ENCODE results near the gene MSH5.

Gene MSH5

DNA sequence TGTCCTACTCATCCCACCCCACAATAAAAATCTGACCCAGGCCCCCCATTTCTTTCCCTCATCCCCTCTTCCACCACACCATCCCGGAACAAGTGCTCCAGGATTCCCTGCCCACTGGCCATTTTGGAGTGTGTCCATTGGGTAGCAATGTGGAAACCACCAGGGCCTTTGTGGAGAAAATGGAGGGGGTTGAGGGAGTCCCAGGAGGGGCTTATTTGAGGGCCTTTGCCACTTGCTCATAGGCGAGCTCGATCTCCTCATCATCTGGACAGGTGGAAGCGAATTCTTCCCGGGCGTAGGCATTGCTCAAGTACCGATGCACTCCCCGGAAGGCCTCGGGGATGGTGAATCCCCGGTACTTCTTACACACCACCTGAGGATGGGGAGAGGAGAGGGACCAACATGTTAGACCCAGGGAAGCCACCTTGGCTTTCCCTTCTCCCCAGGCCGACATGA lies 9.1 kb upstream of the MSH5 start:
- no peak for DNase-seq

DNA sequence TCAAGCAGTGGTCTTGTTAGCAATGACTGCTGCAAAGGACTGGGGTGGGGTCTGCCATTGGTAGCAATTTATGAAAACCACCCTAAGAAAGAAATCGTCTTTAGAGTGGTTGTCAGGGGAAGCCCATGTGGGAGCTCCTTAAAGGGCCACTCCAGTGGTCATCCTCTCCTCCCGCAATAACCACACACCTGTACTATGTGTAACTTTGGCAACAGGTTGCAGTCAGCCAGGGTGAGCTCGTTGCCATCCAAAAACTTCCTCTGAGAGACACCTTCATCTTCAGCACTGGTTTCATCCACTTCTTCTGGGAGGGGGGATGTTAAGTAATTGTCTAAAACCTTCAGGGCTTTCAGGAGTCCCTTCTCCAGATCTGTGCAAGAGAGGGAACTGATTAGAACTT lies 7.8 kb upstream of the MSH5 start:
- DNase-seq, result no peak

DNA sequence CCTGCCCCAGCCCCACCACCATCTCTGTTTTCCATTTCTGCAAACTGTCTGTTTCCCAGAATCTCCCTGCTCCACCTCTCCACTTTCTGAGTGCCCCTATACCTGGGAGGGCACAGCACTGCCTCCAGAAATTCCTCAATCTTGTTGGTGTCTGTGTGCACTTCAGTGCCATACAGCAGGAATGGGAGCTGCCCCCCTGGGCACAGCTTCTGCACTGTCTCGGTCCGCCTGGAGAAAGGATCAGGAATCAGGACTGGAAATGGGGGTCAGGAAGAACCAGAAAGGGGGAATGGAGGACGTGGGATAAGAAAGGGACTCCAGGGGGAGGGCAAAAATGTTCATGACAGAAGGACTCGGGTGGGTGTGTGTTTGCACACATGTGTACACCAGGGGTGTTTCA lies 6.1 kb upstream of the MSH5 start:
- no peak for DNase-seq

DNA sequence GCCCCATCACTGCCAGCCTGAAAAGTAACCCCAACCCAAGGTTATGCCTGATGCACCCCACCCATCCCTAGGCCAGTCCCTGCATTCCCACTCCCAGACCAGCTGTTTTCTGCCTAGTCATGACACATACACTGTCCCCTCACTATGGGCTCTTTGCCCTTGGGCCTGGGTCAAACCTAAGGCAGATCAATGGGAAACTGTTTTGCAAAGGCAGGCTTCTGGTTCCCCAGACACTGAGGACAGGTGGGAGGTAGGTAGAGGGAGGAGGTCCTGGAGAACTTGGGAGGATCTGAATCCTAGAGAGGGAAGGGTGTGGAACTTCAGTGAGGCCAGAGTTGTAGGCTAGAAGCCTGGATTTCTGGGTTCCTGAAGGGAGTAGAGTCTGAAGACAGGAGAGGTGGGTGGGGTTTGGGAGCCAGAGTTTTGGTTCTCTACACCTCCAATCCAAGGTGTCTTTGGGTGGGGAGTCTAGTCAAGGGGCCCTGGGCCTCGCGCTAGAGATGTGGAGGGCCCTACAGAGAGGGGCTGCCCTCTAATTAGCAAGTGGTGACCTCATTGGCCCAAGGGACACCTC lies 5.5 kb upstream of the MSH5 start:
- no peak for DNase-seq

DNA sequence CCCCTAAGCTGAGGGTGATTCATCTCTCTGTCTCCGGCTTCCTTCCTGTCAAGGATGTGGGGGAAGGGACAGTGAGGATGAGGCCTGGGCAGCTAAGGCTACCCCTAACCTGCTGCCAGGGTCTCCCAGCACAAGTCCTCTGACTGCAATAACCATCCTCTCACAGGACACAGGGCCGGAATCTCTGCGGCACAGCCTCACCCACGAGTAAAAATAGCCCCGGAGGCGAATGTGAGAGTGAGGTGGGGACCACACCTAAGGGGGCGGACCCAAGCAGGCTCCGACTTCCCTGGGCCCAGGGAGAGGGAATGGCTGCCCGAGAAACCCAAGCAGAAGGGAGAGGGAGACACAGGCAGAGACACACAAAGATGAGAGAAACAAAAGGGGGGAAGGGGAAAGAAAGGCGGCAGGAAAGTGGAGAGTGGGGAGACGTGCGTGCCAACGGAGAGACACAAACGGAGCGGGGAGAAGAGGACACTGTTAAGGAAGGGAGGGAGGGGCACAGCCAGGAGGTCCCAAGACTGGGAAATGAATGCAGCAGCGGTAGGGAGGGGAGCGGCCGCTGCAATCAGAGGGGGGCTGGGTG lies 4.9 kb upstream of the MSH5 start:
- peak; percentile 75 for DNase-seq

DNA sequence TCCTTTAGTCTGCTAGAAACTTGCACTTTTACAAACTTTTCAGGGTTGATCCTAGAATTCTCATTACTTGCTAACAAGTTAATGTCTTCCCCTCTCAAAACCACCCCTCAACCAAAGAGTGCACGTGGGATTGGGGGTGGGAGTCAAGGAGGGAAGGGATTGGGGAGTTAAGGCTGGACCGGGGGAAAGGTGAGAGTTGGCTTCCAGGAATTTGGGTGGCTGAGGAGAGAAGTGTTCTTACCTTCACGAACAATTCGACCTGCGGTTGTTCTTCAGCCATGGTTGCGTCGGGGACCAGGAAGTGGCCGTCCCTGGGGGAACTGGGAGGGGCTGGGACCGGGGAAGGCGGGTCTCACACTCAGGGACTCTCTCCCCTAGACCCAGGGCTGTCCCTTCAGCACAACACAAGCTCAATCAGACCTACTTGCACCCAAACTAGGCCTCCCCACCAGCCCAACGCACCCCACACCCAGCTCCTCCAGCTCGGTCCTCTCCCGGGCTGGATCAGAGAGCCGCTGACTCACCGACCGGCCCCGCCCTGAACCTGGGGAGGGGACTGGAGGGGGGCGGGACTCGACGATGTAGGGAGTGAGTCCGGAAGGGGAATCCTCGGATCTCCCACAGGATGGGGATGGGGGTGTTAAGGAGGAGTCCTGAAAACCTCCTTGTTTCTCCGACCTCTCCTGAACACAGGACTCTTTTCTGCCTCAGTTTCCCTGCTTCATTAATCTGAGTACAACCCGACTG lies 3.6 kb upstream of the MSH5 start, which contains the start of gene CLIC1:
Gene CLIC1, minus strand, starts transcription at position 510 of the 747 bp plus-strand sequence. Its CDS starts 230 bp downstream, at position 280.
- DNase-seq, result peak; percentile 84

DNA sequence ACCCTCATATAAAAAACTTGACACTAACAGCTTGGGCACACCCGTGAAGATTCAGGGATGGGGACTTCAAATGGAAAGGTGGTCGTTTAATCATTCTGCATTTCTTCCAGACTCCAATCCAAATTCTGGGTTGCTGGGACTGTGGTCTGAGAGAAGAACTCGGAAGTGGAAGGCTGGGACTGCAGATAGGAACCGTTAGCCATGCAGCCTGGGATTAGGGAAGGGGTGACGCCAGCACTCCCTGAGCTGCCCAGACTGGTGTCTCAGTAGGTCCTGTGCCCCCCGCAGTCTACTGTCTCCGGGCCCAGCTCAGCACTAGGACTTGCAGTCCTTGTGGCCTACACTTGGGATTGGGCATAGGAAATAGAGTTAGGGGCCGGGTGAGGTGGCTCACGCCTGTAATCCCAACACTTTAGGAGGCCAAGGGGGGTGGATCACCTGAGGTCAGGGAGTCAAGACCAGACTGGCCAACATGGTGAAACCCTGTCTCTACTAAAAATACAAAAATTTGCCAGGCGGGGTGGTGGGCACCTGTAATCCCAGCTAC lies 3.0 kb upstream of the MSH5 start:
- DNase-seq, result no peak

DNA sequence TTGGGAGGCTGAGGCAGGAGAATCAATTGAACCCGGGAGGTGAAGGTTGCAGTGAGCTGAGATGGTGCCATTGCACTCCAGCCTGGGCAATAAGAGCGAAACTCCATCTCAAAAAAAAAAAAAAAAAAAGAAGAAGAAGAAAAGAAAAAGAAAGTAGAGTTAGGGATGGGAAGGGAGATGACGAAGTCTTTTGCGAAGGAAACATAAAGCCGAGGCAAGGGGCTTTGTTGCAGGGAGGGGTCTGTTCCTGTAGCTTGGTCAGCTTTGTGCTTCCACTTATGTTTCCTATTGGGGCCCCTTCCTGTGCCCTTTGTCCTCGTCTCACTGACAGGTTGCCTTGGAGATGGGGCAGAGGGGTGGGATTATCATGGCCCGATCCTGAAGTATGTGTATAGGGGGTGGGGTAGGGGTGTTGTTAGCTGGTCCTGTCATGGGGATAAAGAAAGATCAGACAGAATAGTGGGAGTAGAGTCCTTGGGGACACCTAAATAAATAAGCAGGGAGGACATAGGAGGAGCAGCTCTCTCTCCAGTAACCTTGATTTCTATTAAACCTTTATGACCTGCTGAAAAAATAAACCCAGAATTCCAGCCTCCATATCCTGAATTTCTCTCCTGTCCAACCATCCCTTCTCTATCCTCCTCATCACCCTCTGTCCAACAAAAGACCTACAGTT lies 2.4 kb upstream of the MSH5 start:
- no peak for DNase-seq

DNA sequence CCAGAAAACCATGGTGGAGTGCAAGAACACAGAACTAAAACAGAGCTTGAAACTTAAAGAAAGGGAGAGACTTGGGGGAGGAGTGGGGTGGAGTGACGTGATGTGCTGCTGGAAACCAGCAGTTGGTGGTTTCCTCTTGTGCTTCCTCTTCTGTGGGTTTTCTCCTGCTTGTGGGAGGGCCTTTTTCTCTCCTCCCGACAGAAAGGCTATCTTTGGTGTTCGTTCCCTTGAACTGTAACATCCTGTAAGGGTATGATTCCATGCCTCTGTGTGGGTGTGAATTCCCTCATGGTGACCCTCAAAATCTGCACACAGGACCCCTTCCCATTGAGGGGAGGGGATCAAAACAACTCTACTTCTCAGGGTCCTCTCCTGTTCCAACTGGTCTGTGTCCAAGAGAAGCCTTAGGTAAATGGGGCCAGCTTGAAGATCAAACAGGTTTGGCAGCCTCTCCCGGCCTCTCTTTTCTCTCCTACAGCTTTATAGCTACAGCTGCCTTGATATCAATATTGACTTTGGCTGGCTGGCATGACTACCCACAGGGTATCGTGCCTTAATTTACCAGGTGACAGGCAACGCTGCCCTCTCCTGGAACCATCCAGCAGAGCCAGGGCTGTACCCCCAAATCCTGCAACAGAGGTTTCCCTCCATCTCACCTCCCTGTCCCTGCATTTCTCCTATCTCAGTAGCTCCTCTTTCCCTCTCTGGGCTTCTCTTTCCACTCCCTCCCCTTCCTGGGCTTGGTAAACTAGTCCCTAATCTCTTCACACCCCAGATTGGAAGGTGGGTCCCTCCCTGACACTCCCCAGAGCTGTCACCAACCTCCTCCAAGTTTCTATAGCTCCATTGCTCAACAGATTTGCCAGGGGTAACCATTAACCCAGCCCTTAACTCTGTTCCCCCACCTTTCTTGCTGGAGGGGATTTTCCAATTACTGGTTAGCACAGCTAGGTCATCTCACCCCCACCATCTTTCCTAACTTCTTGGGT lies 1.5 kb upstream of the MSH5 start:
- DNase-seq, result peak; percentile 81

DNA sequence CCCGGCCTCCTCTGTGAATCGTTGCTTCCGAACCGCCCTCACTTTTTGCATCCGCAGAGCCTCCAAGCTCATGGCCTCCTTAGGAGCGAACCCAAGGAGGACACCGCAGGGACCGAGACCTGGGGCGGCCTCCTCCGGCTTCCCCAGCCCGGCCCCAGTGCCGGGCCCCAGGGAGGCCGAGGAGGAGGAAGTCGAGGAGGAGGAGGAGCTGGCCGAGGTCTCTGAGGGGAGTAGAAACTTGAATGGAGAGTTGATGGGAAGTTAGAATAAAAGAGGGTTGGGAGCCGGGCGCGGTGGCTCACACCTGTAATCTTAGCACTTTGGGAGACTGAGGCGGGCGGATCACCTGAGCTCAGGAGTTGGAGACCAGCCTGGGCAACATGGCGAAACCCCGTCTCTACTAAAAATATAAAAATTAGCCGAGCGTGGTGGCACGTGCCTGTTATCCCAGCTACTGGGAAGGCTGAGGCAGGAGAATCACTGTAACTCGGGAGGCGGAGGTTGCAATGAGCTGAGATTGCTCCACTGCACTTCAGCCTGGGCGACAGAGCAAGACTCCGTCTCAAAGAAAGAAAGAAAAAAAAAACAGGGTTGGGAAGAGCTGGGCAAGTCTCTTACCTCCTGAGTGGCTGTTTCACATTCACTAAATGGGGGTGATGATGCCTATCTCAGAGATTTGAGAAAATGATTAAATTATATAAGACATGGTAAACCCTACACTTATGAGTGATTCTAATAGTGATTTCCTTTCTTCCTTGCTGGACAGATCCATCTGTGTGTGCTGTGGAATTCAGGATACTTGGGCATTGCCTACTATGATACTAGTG lies 805 bp downstream of the MSH5 start:
- DNase-seq, result no peak

DNA sequence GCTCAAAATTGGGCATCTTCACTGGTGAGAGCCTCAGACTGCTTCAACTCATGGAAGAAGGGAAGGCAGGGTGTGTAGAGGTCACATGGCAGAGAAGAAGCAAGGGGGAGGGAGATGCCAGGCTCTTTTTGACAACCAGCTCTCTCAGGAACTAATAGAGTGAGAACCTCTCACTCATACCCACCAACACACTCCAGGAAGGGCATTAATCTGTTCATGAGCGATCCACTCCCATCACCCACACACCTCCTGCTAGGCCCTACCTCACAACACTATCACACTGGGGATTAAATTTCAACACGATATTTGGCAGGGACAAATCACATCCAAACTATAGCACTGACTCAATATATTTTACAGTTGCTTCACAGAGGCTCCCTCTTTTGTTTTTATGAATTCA lies 2.0 kb downstream of the MSH5 start:
- no peak for DNase-seq

DNA sequence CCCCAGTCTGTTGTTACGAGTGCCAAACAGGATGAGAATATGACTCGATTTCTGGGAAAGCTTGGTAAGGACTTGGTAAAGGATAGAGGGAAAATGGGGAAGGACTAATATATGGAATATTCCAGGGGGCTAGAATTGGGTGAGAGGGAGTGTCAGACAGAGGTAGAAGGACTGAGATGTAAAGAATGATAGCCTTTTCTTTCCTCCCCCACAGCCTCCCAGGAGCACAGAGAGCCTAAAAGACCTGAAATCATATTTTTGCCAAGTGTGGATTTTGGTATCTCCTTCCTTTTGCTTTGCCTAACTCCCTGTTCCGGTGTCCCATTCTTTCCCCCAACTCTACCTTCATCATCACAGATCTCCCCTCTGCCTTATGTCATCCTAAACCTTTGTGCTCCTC lies 3.1 kb downstream of the MSH5 start:
- DNase-seq, result no peak

DNA sequence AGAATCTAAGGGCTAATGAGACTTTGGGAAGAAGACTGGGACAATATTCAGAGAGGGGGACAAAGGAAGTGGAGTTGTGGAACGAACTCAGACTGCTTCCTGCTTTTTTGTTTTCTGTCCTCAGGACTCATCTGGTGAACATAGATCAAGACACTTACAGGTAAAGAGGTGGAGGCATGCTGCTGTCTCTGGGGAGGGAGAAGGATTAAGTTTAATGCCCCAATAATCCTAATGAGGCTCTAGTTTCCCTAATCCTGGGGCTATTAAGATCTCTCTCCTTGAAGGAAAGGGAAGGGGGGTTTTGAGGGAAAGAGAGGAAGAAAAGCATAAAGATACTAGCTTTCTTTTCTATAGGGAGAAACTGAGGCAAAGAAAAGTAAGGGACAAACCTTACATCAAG lies 4.6 kb downstream of the MSH5 start:
- no peak for DNase-seq

DNA sequence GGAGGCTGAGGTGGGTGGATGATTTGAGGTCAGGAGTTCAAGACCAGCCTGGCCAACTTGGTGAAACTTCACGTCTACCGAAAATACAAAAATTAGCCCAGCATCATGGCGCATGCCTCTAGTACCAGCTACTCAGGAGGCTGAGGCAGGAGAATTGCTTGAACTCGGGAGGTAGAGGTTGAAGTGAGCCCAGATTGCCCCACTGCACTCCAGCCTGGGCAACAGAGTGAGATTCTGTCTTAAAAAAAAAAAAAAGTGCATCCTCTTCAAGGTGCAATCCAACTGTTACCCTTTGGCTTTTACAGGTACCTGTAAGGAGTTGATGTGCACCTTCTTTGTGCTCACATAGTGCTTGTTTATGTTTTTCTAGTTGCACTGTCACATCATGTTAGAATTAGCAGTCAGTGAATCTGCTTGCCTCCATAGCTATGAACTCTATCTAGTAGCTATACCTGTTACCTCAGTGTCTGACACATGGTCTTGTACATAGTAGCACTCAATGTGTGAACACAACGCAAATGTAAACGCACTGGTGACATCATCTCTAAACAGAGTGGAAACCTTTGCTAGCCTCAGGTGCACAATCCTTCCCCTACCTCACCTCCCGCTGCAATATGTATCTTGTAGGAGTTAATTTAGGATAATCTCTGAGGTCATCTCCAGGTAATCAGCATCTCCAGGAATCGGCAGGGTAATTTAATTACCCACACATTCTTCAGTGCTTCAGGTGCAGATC lies 9.7 kb downstream of the MSH5 start:
- DNase-seq, result no peak

DNA sequence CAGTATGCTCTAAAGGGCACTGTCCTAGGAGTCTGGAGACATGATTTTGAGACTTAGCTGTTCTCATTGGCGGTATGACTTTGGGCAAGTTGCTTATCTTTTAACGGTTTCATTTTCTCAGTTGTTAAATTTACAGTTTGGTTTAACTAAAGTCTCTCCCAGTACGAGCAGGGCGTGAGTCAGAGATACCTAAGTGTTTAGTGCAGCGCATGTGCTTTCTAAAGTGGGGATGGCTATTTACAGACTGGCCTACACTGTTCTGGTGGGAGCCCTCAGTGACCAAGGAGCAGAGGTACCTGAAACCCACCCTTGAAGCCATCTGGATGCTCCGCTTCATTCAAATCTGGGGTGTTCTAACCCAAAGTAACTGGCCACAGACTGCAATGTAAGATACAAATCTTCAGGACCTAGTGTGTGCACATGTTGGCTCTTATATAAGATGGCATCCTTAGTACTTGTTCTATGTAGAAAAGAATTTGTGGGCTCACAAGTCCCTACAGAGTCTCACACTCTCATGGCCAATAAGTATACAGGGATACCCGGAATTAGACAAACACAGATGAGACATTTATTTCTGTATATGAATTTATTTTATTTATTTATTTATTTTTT lies 10.7 kb downstream of the MSH5 start:
- no peak for DNase-seq

DNA sequence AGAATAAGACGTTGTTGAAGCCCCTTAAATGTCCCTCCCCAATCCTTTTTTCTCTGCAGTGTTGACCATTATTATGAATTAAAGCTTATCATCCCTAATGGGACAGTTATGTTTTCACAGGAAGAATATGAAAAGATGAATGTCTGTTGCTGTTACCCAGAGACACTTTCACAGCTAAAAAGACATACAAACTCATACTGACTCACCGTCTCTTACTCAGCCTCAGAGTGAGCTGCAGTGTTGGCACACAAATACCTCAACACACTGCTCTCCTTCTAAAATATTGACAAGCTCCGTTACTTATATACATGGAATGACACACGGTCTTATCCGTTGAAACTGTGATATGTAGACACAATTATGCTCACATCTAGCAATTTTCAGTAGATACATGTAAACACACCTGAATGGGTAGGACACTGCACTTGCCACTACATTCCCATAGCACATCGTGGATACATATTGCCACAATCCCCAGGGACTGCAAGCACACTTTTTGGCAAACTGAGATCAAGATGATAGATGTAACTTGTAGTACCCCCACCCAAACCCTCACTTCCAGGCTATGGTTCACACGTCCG lies 13.0 kb downstream of the MSH5 start:
- peak; percentile 71 for DNase-seq

DNA sequence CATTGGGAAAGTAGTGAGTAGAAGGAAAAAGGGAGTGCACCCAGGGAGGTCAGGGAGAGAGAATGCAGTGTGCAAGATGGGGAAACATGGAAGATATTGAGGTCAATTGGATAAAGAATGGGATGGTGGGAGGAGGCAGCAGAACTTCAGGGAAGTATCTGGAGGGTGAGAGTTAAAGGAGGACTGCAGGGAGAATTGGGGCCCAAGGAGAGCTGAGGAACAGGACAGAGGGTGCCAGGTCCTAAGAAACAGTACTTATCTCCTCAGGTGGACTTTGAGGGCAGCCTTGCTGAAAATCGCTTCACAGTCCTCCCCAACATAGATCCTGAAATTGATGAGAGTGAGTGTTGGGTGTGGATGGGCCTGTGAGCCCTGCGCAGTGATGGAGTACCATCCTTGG lies 18.5 kb downstream of the MSH5 start:
- no peak for DNase-seq

DNA sequence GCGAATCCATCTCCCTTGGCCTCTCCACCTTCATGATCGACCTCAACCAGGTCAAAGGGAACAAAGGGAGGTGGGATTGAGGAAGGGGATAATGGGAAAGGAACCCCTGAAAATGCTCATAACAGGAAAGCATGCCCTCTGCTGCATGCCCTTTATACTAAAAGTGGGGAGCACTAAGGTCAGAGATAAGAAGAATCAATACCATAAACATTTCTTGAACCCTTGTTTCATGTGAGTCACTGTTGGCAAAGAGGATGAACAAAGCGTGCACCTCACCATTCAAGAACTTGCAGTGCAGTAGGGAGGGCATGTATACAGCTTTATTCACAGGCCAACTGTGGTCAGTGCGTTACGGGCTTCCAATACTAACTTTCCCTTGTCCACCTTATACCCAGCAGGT lies 21.0 kb downstream of the MSH5 start:
- no peak for DNase-seq

DNA sequence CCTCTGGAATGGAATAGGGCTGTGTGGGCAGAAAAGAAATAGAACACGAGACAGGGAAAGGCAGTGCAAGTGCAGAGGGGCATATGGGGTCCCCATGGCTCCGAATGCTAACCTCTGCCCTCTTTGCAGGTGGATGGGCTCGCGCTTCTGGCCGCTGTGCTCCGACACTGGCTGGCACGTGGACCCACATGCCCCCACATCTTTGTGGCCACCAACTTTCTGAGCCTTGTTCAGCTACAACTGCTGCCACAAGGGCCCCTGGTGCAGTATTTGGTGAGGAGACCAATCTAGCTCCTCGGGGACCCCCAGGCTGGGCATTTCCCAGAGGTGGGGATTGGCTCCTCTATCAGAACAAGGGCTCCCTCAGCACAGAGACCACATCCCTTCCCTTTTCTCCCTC lies 21.5 kb downstream of the MSH5 start:
- no peak for DNase-seq

DNA sequence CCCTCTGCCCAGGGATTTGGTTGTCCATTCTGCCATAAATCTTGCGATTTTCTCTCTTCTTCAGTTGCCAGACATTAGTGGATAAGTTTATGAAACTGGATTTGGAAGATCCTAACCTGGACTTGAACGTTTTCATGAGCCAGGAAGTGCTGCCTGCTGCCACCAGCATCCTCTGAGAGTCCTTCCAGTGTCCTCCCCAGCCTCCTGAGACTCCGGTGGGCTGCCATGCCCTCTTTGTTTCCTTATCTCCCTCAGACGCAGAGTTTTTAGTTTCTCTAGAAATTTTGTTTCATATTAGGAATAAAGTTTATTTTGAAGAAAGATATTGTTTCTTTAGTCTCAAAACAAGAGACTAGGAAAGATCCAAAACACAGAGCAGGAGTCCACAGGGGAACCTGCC lies 22.6 kb downstream of the MSH5 start, which contains the start of gene SAPCD1:
Gene SAPCD1, plus strand, starts transcription at position 301 of the 400 bp plus-strand sequence. CDS start 399 bp downstream, outside the sequence.
- DNase-seq, result no peak
